Measurements from ENCODE around the gene CSAG3. TPM values are rescaled to one million over a fixed set of nuclear protein-coding genes. Genes with fewer than 3 reads are reported as not detected.
"Not testable (repeated sequence)": the region's sequence is repeated elsewhere in the genome, so short reads cannot be mapped to it uniquely, and the experiment has no call there.

Gene CSAG3
- total and polyA plus RNA-seq, 2 of the 8 experiments (the other 6 are each of a cell fraction or from before 2014, with no cell fraction given) = 0.12 TPM; not detected in 1

DNA sequence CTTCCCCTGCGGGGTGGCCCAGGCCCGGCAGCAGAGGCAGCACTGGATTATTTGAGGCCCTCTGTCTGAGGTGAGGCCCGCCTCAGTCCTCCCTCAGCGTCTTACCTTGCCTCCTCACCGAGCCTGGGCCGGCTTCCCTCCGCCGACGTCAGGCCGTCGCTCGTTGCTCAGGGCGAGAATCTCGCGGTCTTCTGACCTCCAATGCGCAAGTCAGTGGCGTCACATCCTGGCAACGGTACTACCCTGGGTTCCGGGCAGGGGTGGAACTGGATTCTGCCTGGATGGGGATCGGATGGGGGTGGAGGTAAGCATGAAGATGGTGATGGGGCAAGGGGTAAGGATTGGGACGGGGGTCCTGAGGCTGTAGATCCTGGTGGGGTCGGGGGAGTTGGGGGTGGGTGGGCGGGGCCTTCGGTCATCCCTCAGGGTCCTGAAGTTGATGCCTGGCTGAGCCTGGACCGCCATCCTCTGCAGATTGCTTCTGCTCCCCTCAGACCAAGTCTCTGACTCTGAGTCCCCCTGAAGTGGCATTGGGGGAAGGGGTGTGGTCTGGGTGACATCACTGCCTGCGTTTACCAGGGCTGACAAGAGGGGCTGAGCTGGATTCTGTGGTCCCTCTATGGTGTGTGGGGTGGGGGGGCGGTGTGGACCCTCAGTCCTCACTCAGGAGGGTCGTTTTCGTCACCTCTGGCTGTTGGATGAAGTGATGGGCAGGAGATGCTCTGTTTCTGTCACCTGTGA is 10.7 kb downstream of the CSAG3 start, which contains the start of gene MAGEA6:
MAGEA6 (minus strand) TSS at position 141 of the 741 bp plus-strand sequence. CDS start 2,039 bp downstream, outside the sequence.
- H3K27ac ChIP-seq (ENCODE audit: low read depth, low read length); H3K27me3 ChIP-seq (replicated peaks in 1 of 4; ENCODE audit: control insufficient read depth in 3 of 4, extremely low read depth in 1 of 4, insufficient read depth in 3 of 4, low read length in 3 of 4); DNase-seq (ENCODE audit: low read depth in 1 of 2, low spot score in 2 of 2); POLR2A ChIA-PET (ENCODE audit: partially characterized antibody); H4K91ac ChIP-seq (replicated peaks; ENCODE audit: insufficient read length, low read length); H3K4me3 ChIP-seq (ENCODE audit: extremely low read depth in 1 of 4, insufficient read depth in 2 of 4, low read depth in 3 of 4, low read length in 4 of 4); H2BK5ac ChIP-seq (ENCODE audit: low read depth, low read length); H2AK5ac ChIP-seq (ENCODE audit: low read depth, low read length); H4K5ac ChIP-seq (ENCODE audit: insufficient read length, low read depth, low read length); H3K79me1 ChIP-seq (ENCODE audit: low read depth, low read length); H4K8ac ChIP-seq (ENCODE audit: extremely low read depth, insufficient read depth, low read length); H2BK15ac ChIP-seq (ENCODE audit: low read length); H3K14ac ChIP-seq (ENCODE audit: insufficient read length); H3K23me2 ChIP-seq (ENCODE audit: low read depth, low read length); H2AFZ ChIP-seq (ENCODE audit: low read length); H2BK120ac ChIP-seq (replicated peaks; ENCODE audit: low read depth, low read length); H4K20me1 ChIP-seq (replicated peaks in 1 of 2; ENCODE audit: control insufficient read depth in 1 of 2, insufficient read depth in 2 of 2, low read length in 2 of 2); H3K79me2 ChIP-seq (ENCODE audit: control insufficient read depth in 1 of 2, insufficient read depth in 2 of 2, low read length in 2 of 2); H2BK12ac ChIP-seq (ENCODE audit: low read depth, low read length); H3K4me2 ChIP-seq (ENCODE audit: insufficient read depth in 1 of 2, low read depth in 2 of 2, low read length in 2 of 2); H3K9ac ChIP-seq (replicated peaks in 1 of 4; ENCODE audit: extremely low read depth in 1 of 4, low read depth in 3 of 4, low read length in 3 of 4); H3K56ac ChIP-seq (replicated peaks; ENCODE audit: insufficient read length, low read depth, low read length); H3K9me3 ChIP-seq (ENCODE audit: insufficient read depth in 2 of 2, low read depth in 1 of 2, low read length in 1 of 2); H2BK20ac ChIP-seq (ENCODE audit: low read length); H3K23ac ChIP-seq (ENCODE audit: insufficient read length); FAIRE-seq; CTCF ChIA-PET (ENCODE audit: partially characterized antibody); H3K4ac ChIP-seq (replicated peaks; ENCODE audit: insufficient read length, low read depth, low read length); H3K18ac ChIP-seq (ENCODE audit: extremely low read depth, low read length); H3K4me1 ChIP-seq (replicated peaks in 1 of 4; ENCODE audit: control insufficient read depth in 3 of 4, insufficient read depth in 4 of 4, low read length in 3 of 4); H3K36me3 ChIP-seq (ENCODE audit: control insufficient read depth in 2 of 4, insufficient read depth in 4 of 4, low read length in 3 of 4): not testable (repeated sequence)
- no CpG with 5 or more reads among the region's 29 CpGs for WGBS, 2 experiments (ENCODE audit: extremely low coverage in 1 of 2, insufficient coverage in 1 of 2, insufficient read length in 1 of 2, insufficient replicate concordance in 2 of 2, low coverage in 1 of 2, low lambda C conversion rate in 2 of 2, missing lambda C conversion rate in 1 of 2)

GRCh38 chrX:152787062-152787461 is 28.0 kb downstream of the CSAG3 start:
- H2BK20ac ChIP-seq (ENCODE audit: low read length); H3K36me3 ChIP-seq (ENCODE audit: control insufficient read depth in 2 of 4, insufficient read depth in 4 of 4, low read length in 3 of 4); H2BK12ac ChIP-seq (ENCODE audit: low read depth, low read length); H3K56ac ChIP-seq (replicated peaks; ENCODE audit: insufficient read length, low read depth, low read length); H3K4me3 ChIP-seq (ENCODE audit: extremely low read depth in 1 of 4, insufficient read depth in 2 of 4, low read depth in 3 of 4, low read length in 4 of 4); H4K8ac ChIP-seq (ENCODE audit: extremely low read depth, insufficient read depth, low read length); H3K27ac ChIP-seq (ENCODE audit: low read depth, low read length); H4K91ac ChIP-seq (replicated peaks; ENCODE audit: insufficient read length, low read length); DNase-seq (ENCODE audit: low read depth in 1 of 2, low spot score in 2 of 2); H3K4ac ChIP-seq (replicated peaks; ENCODE audit: insufficient read length, low read depth, low read length); H2AFZ ChIP-seq (ENCODE audit: low read length); H3K4me2 ChIP-seq (ENCODE audit: insufficient read depth in 1 of 2, low read depth in 2 of 2, low read length in 2 of 2); H3K9me3 ChIP-seq (ENCODE audit: insufficient read depth in 2 of 2, low read depth in 1 of 2, low read length in 1 of 2); H3K14ac ChIP-seq (ENCODE audit: insufficient read length); H2BK15ac ChIP-seq (ENCODE audit: low read length); H3K23ac ChIP-seq (ENCODE audit: insufficient read length); CTCF ChIA-PET (ENCODE audit: partially characterized antibody); H3K27me3 ChIP-seq (replicated peaks in 1 of 4; ENCODE audit: control insufficient read depth in 3 of 4, extremely low read depth in 1 of 4, insufficient read depth in 3 of 4, low read length in 3 of 4); H4K5ac ChIP-seq (ENCODE audit: insufficient read length, low read depth, low read length); H2BK5ac ChIP-seq (ENCODE audit: low read depth, low read length); H3K23me2 ChIP-seq (ENCODE audit: low read depth, low read length); H2BK120ac ChIP-seq (replicated peaks; ENCODE audit: low read depth, low read length); H4K20me1 ChIP-seq (replicated peaks in 1 of 2; ENCODE audit: control insufficient read depth in 1 of 2, insufficient read depth in 2 of 2, low read length in 2 of 2); H3K79me1 ChIP-seq (ENCODE audit: low read depth, low read length); H2AK5ac ChIP-seq (ENCODE audit: low read depth, low read length); POLR2A ChIA-PET (ENCODE audit: partially characterized antibody); H3K9ac ChIP-seq (replicated peaks in 1 of 4; ENCODE audit: extremely low read depth in 1 of 4, low read depth in 3 of 4, low read length in 3 of 4); H3K18ac ChIP-seq (ENCODE audit: extremely low read depth, low read length); H3K79me2 ChIP-seq (ENCODE audit: control insufficient read depth in 1 of 2, insufficient read depth in 2 of 2, low read length in 2 of 2); H3K4me1 ChIP-seq (replicated peaks in 1 of 4; ENCODE audit: control insufficient read depth in 3 of 4, insufficient read depth in 4 of 4, low read length in 3 of 4): not testable (repeated sequence)
- no CpG with 5 or more reads among the region's 3 CpGs for WGBS, 2 experiments (ENCODE audit: extremely low coverage in 1 of 2, insufficient coverage in 1 of 2, insufficient read length in 1 of 2, insufficient replicate concordance in 2 of 2, low coverage in 1 of 2, low lambda C conversion rate in 2 of 2, missing lambda C conversion rate in 1 of 2)
- FAIRE-seq = peak; percentile 100
